B cell (primary cell): Measurements from ENCODE around the gene MRRF. TPM values are rescaled to one million over a fixed set of nuclear protein-coding genes. Genes with fewer than 3 reads are reported as not detected.
"Not testable (repeated sequence)": the region's sequence is repeated elsewhere in the genome, so short reads cannot be mapped to it uniquely, and the experiment has no call there.

Experiments
- ATAC-seq: fragments of 200-7000 bp; cut with Tn5 transposase; one replicate; pipeline ENCODE4 v1.10.0; 2021; ENCODE audit warnings: low read depth, mild to moderate bottlenecking, moderate number of reproducible peaks, moderate library complexity
- CTCF ChIA-PET: fragments of 350-600 bp; sonication (Branson Sonifier 250); formaldehyde crosslinking; loops from one replicate; lab custom pipeline; 2021; ENCODE audit warnings: antibody characterized with exemption, inconsistent platforms; lab: Charles Lee
- POLR2A ChIA-PET: fragments of 350-600 bp; sonication (Branson Sonifier 250); formaldehyde crosslinking; loops from one replicate; lab custom pipeline; 2021; ENCODE audit warnings: antibody characterized with exemption; lab: Charles Lee
- DNase-seq: peaks from one replicate; pipeline ENCODE4 v3.0.0; 2013
- H2AFZ ChIP-seq: 2 replicates; pipeline ENCODE4 v1.6.1; 2012; ENCODE audit warnings: mild to moderate bottlenecking, low read depth, low read length; ENCODE audit not compliant: insufficient read depth, poor library complexity, severe bottlenecking
- H3K27ac ChIP-seq, 2 donors: 1 replicate in 1 of 2; 2 replicates in 1 of 2; pipeline ENCODE4 v1.5.1; 2012 to 2013; ENCODE audit warnings: low read length in 2 of 2, mild to moderate bottlenecking in 2 of 2, moderate library complexity in 1 of 2
- H3K27me3 ChIP-seq, 4 experiments: fragments of 200-600 bp in 1 of 4; sonication (generic) in 1 of 4; replicated peaks in 1 of 4; 1 replicate in 2 of 4; 2 replicates in 2 of 4; pipeline versions ENCODE4 v1.6.1 to v1.7.0; 2013 to 2016; ENCODE audit warnings: low read length in 3 of 4, mild to moderate bottlenecking in 2 of 4, mixed read lengths in 1 of 4, moderate library complexity in 1 of 4; ENCODE audit not compliant: insufficient read depth in 4 of 4, control insufficient read depth in 3 of 4; ENCODE audit errors: control extremely low read depth in 1 of 4
- H3K36me3 ChIP-seq, 2 experiments: replicated peaks in 1 of 2; 1 replicate in 1 of 2; 2 replicates in 1 of 2; pipeline versions ENCODE4 v1.6.1 to v1.7.1; 2013; ENCODE audit warnings: low read length in 1 of 2; ENCODE audit not compliant: insufficient read depth in 2 of 2, control insufficient read depth in 1 of 2; ENCODE audit errors: control extremely low read depth in 1 of 2, extremely low read depth in 1 of 2
- H3K4me1 ChIP-seq, 2 donors: fragments of 200-600 bp in 1 of 2; sonication (generic) in 1 of 2; 1 replicate in 1 of 2; 2 replicates in 1 of 2; pipeline versions ENCODE4 v1.5.1 to v1.6.1; 2013 to 2017; ENCODE audit warnings: low read length in 2 of 2; ENCODE audit not compliant: control insufficient read depth in 2 of 2, insufficient read depth in 2 of 2
- H3K4me2 ChIP-seq: replicated peaks from 2 replicates; pipeline ENCODE3; 2012; ENCODE audit warnings: mild to moderate bottlenecking, low read depth, low read length; ENCODE audit not compliant: poor library complexity, severe bottlenecking
- H3K4me3 ChIP-seq, 5 experiments: fragments of 200-600 bp in 1 of 5; sonication (generic) in 1 of 5; 1 replicate in 3 of 5; 2 replicates in 2 of 5; pipeline versions ENCODE4 v1.5.1 to v1.7.0; 2011 to 2016; ENCODE audit warnings: low read length in 4 of 5, mild to moderate bottlenecking in 4 of 5, low read depth in 2 of 5, control low read depth in 1 of 5, moderate library complexity in 1 of 5; ENCODE audit not compliant: insufficient read depth in 1 of 5; ENCODE audit errors: control extremely low read depth in 1 of 5, extremely low read depth in 1 of 5
- H3K79me2 ChIP-seq: fragments of 200-600 bp; sonication (generic); one replicate; pipeline ENCODE4 v1.6.0; 2016; ENCODE audit warnings: low read length; ENCODE audit not compliant: control insufficient read depth, insufficient read depth
- H3K9ac ChIP-seq: fragments of 200-600 bp; sonication (generic); 2 replicates; pipeline ENCODE4 v1.6.1; 2017; ENCODE audit warnings: mild to moderate bottlenecking, low read length, moderate library complexity
- H3K9me3 ChIP-seq, 3 donors: one replicate each; pipeline versions ENCODE4 v1.6.1 to v1.7.1; 2013; ENCODE audit warnings: low read length in 2 of 3; ENCODE audit not compliant: control insufficient read depth in 2 of 3, insufficient read depth in 1 of 3; ENCODE audit errors: control extremely low read depth in 1 of 3
- H4K20me1 ChIP-seq: 2 replicates; pipeline ENCODE4 v1.6.0; 2012; ENCODE audit warnings: mild to moderate bottlenecking, low read length; ENCODE audit not compliant: insufficient read depth, control insufficient read depth, poor library complexity, severe bottlenecking
- H3K27ac Mint-ChIP-seq: one replicate; pipeline ENCODE4 v1.8.0; 2021; ENCODE audit warnings: mixed read lengths
- H3K27me3 Mint-ChIP-seq: one replicate; pipeline ENCODE4 v1.8.0; 2021; ENCODE audit warnings: mixed read lengths
- H3K4me1 Mint-ChIP-seq: one replicate; pipeline ENCODE4 v1.8.0; 2021; ENCODE audit warnings: mixed read lengths
- H3K4me3 Mint-ChIP-seq: one replicate; pipeline ENCODE4 v1.8.0; 2021; ENCODE audit warnings: mixed read lengths
- H3K9me3 Mint-ChIP-seq: one replicate; pipeline ENCODE4 v1.8.0; 2022; ENCODE audit warnings: mixed read lengths; ENCODE audit not compliant: insufficient read depth
- CTCF ChIP-seq: fragments of 200-600 bp; IDR thresholded peaks from one replicate; pipeline ENCODE4 v1.8.0; 2022; ENCODE audit warnings: antibody characterized with exemption, mild to moderate bottlenecking
- EZH2 ChIP-seq: IDR thresholded peaks from 2 replicates; pipeline ENCODE4 v1.6.1; 2012; ENCODE audit warnings: borderline replicate concordance, low read depth, mild to moderate bottlenecking, moderate library complexity, low read length; ENCODE audit not compliant: insufficient read depth, poor library complexity, severe bottlenecking
- WGBS: methylation state at CpG from one replicate; pipeline ENCODE4 v1.1.5; 2013; ENCODE audit warnings: missing lambda C conversion rate; ENCODE audit not compliant: insufficient coverage; 5-methylcytosine and 5-hydroxymethylcytosine counted together
- intact Hi-C: fragments of 100-400 bp; cut with micrococcal nuclease; formaldehyde crosslinking; loops from one replicate; pipeline ENCODE4 v1.10.0; 2022
- polyA plus RNA-seq: library from polyadenylated mRNA; depleted of rRNA; stranded (reverse); fragments of >200 nt; gene quantifications from 2 replicates; pipeline ENCODE4 v1.2.3, GENCODE V29; 2012
- total RNA-seq, 2 donors: library from RNA; stranded (reverse); fragments of 120-200 nt in 1 of 2; gene quantifications; 1 replicate in 1 of 2; 2 replicates in 1 of 2; pipeline versions ENCODE4 v1.2.3 to v1.2.4, GENCODE V29; 2013 to 2022

Gene MRRF
- total and polyA plus RNA-seq, 2 donors (not counting 1 experiment from before 2014, with no cell fraction given), result 38.6 to 44.9 TPM

- Histone ChIP-seq H3K9me3 (peaks cover 0 to 3% (median 0%) of the 10 kb centered on the region in 3 donors), H3K4me2 (no peak overlapping the region), H3K27ac (no peak overlapping the region), H3K4me3 (no peak overlapping the region), H3K79me2 (no peaks in the 10 kb centered on the region), H3K36me3 (peaks cover 8 to 32% of the 10 kb centered on the region in 2 experiments), H3K9ac (no peak overlapping the region), H2AFZ (no peak overlapping the region), H3K4me1 (peaks cover 8 to 12% of the 10 kb centered on the region in 2 donors), H3K27me3 (no peaks in the 10 kb centered on the region), H4K20me1 (no peaks in the 10 kb centered on the region)
- Mint-ChIP-seq H3K27me3 (no peaks in the 10 kb centered on the region), H3K27ac (no peak overlapping the region), H3K4me3 (no peak overlapping the region), H3K9me3 (no peaks in the 10 kb centered on the region), H3K4me1 (peaks cover 12% of the 10 kb centered on the region)
- ChIA-PET CTCF (no interaction called here), POLR2A (no interaction called here)
- 96% methylated on average over 2 of the region's 2 CpGs for WGBS
- DNase-seq (no peak), ATAC-seq (no peak)
- TF ChIP-seq EZH2 (no peak), CTCF (no peak)
- intact Hi-C loops, result no loop called here
Observed at GRCh38 chr9:122322553-122322952, 57.9 kb downstream of the MRRF start.

- H2AFZ ChIP-seq, DNase-seq, H3K9me3 Mint-ChIP-seq, H3K4me3 ChIP-seq, H3K4me3 Mint-ChIP-seq, H3K27ac ChIP-seq, H3K27me3 Mint-ChIP-seq, intact Hi-C loops, H4K20me1 ChIP-seq, H3K27ac Mint-ChIP-seq, POLR2A ChIA-PET, H3K79me2 ChIP-seq, H3K9me3 ChIP-seq, H3K4me1 Mint-ChIP-seq, ATAC-seq, H3K4me2 ChIP-seq, H3K9ac ChIP-seq, H3K27me3 ChIP-seq: not testable (repeated sequence)
- H3K36me3 ChIP-seq, result peaks cover 6 to 28% of the 10 kb centered on the region in 2 experiments
- H3K4me1 ChIP-seq, result peaks cover 8 to 10% of the 10 kb centered on the region in 2 donors
- WGBS, result no CpG with 5 or more reads among the region's 1 CpG
- CTCF ChIA-PET, result interaction anchor here (1.1 kb wide), 1 partner anchor 26 kb away, joined by 3 read pairs; no protein-coding TSS in a partner anchor
Observed at GRCh38 chr9:122324665-122325064, 60.0 kb downstream of the MRRF start.
